Astrocyte of the cerebellum (primary cell): ENCODE results near the gene ST8SIA6.

Source experiments
- DNase-seq: peaks from one replicate; pipeline ENCODE4 v3.0.0-alpha.2; 2011; ENCODE audit warnings: low read depth
- H3K4me3 ChIP-seq: 2 replicates; pipeline ENCODE4 v1.5.1; 2011; ENCODE audit warnings: mild to moderate bottlenecking, low read depth, low read length, moderate library complexity
- CTCF ChIP-seq: IDR thresholded peaks from 2 replicates; pipeline ENCODE4 v1.5.1; 2012; ENCODE audit warnings: low read length, low read depth, moderate library complexity, mild to moderate bottlenecking; ENCODE audit errors: missing control alignments
- in situ Hi-C: cut with HindIII; loops from 2 replicates; pipeline ENCODE4 v1.10.0; 2017; ENCODE audit warnings: low sequenced_read_pairs

ST8SIA6 gene

GRCh38 chr10:17368708-17369272, 85.6 kb downstream of the ST8SIA6 start:
- no peak for DNase-seq
- H3K4me3 ChIP-seq = no peak overlapping the region
- in situ Hi-C loops = no loop called here
- TF ChIP-seq CTCF = no peak

- no peak for TF ChIP-seq CTCF
- no peak overlapping the region for H3K4me3 ChIP-seq
- in situ Hi-C loops = no loop called here
- DNase-seq = no peak
Measured at GRCh38 chr10:17366705-17367104, 87.7 kb downstream of the ST8SIA6 start.

- no peak overlapping the region for H3K4me3 ChIP-seq
- in situ Hi-C loops = no loop called here
- DNase-seq = no peak
- TF ChIP-seq CTCF = no peak
Measured at GRCh38 chr10:17365402-17365801, 89.0 kb downstream of the ST8SIA6 start.

- in situ Hi-C loops = no loop called here
- TF ChIP-seq CTCF = no peak
- DNase-seq = no peak
- H3K4me3 ChIP-seq = no peak overlapping the region
Measured at GRCh38 chr10:17358461-17358860, 95.9 kb downstream of the ST8SIA6 start.

GRCh38 chr10:17357781-17358180, 96.6 kb downstream of the ST8SIA6 start:
- in situ Hi-C loops = no loop called here
- no peak for TF ChIP-seq CTCF
- DNase-seq = no peak
- no peak overlapping the region for H3K4me3 ChIP-seq

- no peak for DNase-seq
- H3K4me3 ChIP-seq = no peak overlapping the region
- no peak for TF ChIP-seq CTCF
- in situ Hi-C loops = no loop called here
Measured at GRCh38 chr10:17356820-17357219, 97.6 kb downstream of the ST8SIA6 start.

GRCh38 chr10:17354781-17355180, 99.6 kb downstream of the ST8SIA6 start:
- DNase-seq = peak; percentile 13
- TF ChIP-seq CTCF = no peak
- in situ Hi-C loops = no loop called here
- no peak overlapping the region for H3K4me3 ChIP-seq
